ENCODE results near the gene BATF3. TPM values are rescaled to one million over a fixed set of nuclear protein-coding genes. Genes with fewer than 3 reads are reported as not detected.
A peak's percentile ranks its signal among the peaks of the same experiment; 100 is the strongest.

BATF3 gene
- total RNA-seq, 1 experiment from 2014 or later: 2.1 TPM

DNA sequence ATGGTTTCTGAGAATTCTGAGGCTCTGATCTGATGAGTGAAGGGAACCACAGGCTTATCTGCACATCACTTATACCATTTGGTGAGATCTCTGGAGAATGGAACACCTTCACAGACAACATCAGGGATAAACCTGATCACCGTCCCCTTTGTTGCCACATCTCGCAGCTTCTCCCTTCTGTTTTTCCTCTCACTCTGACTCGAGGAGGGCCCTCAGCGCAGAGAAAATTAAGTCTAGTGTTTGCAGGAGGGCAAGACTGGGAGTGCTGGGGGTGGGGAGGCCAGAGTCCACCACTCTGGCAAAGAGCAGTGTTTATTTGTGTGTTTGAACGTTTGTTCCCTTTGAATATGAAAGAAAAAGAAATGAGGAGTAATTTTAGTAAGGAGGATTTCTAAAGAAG lies 29.0 kb upstream of the BATF3 start:
- Histone ChIP-seq H4K5ac (ENCODE audit: insufficient read length, low read depth, low read length) (no peak overlapping the region), H3T11ph (ENCODE audit: low read length) (no peak overlapping the region), H3K4me2 (ENCODE audit: insufficient read depth, insufficient read length, low read length) (no peak overlapping the region), H3K14ac (ENCODE audit: insufficient read depth, low read length) (no peak overlapping the region), H3K27ac (ENCODE audit: insufficient read length, low read depth, low read length) (no peak overlapping the region), H3K23me2 (ENCODE audit: insufficient read length, low read depth, low read length, poor library complexity, severe bottlenecking) (no peaks in the 10 kb centered on the region), H3K79me1 (ENCODE audit: insufficient read depth, low read depth, low read length, poor library complexity, severe bottlenecking) (no peaks in the 10 kb centered on the region), H3K27me3 (ENCODE audit: insufficient read depth, low read length) (no peaks in the 10 kb centered on the region), H3K23ac (ENCODE audit: insufficient read length, low read depth, low read length) (no peak overlapping the region), H3K56ac (ENCODE audit: insufficient read length, low read depth, low read length) (no peak overlapping the region), H3K9ac (ENCODE audit: extremely low read depth, insufficient read length, low read length) (no peak overlapping the region), H2AK5ac (ENCODE audit: insufficient read length, low read length) (no peak overlapping the region), H3K9me3 (ENCODE audit: control insufficient read depth, low read depth, low read length) (no peaks in the 10 kb centered on the region), H3K4ac (ENCODE audit: low read depth, low read length) (no peak overlapping the region), H2BK15ac (ENCODE audit: low read depth, low read length) (no peak overlapping the region), H2AFZ (ENCODE audit: low read length) (no peak overlapping the region), H2BK120ac (ENCODE audit: low read depth, low read length, poor library complexity, severe bottlenecking) (no peak overlapping the region), H2BK12ac (ENCODE audit: insufficient read length, low read depth, low read length) (no peak overlapping the region), H2BK20ac (ENCODE audit: low read depth, low read length, poor library complexity, severe bottlenecking) (no peak overlapping the region), H4K20me1 (ENCODE audit: control insufficient read depth, insufficient read depth, insufficient read length) (no peaks in the 10 kb centered on the region), H3K4me1 (ENCODE audit: insufficient read depth, low read length) (no peaks in the 10 kb centered on the region), H2BK5ac (ENCODE audit: insufficient read length, low read length) (no peak overlapping the region), H3K18ac (ENCODE audit: insufficient read length, low read depth, low read length) (no peak overlapping the region), H4K8ac (replicated peaks; ENCODE audit: insufficient read length, low read depth, low read length) (no peak overlapping the region), H4K91ac (ENCODE audit: insufficient read length, low read depth, low read length) (no peak overlapping the region), H3K79me2 (ENCODE audit: insufficient read depth, low read length) (no peaks in the 10 kb centered on the region)
- no peak overlapping the region for H3K4me3 Mint-ChIP-seq
- H3K27me3 Mint-ChIP-seq (ENCODE audit: low read depth): no peaks in the 10 kb centered on the region; the same call in 1 of the 2 replicates
- H3K4me1 Mint-ChIP-seq: peaks cover 0 to 3% of the 10 kb centered on the region in 2 experiments; a peak in 1 of 4 replicates
- peaks cover 30 to 35% (median 34%) of the 10 kb centered on the region in 3 experiments for H3K36me3 Mint-ChIP-seq (ENCODE audit: insufficient read depth in 1 of 3, low read depth in 3 of 3)
- TF ChIP-seq, protein P1, sequence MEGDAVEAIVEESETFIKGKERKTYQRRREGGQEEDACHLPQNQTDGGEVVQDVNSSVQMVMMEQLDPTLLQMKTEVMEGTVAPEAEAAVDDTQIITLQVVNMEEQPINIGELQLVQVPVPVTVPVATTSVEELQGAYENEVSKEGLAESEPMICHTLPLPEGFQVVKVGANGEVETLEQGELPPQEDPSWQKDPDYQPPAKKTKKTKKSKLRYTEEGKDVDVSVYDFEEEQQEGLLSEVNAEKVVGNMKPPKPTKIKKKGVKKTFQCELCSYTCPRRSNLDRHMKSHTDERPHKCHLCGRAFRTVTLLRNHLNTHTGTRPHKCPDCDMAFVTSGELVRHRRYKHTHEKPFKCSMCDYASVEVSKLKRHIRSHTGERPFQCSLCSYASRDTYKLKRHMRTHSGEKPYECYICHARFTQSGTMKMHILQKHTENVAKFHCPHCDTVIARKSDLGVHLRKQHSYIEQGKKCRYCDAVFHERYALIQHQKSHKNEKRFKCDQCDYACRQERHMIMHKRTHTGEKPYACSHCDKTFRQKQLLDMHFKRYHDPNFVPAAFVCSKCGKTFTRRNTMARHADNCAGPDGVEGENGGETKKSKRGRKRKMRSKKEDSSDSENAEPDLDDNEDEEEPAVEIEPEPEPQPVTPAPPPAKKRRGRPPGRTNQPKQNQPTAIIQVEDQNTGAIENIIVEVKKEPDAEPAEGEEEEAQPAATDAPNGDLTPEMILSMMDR (conservative IDR thresholded peaks at IDR 0.05): no peak
- peak overlapping the region in 2 of 3 experiments; percentile 26 to 74; a peak in 3 of 7 replicates for H3K27ac Mint-ChIP-seq
- no peak for DNase-seq
- WGBS (ENCODE audit: extremely low coverage, insufficient read length, low lambda C conversion rate): 100% methylated on average over 1 of the region's 5 CpGs
- peaks cover 21 to 29% of the 10 kb centered on the region in 2 experiments for H3K9me3 Mint-ChIP-seq
